H9 (cell line): ENCODE measurements around the gene IL13RA2. TPM values are rescaled to one million over a fixed set of nuclear protein-coding genes. Genes with fewer than 3 reads are reported as not detected.

Source experiments
- DNase-seq: peaks from one replicate; pipeline ENCODE4 v3.0.0-alpha.2; 2017
- H2AFZ ChIP-seq: one replicate; pipeline ENCODE4 v1.6.1; 2013; ENCODE audit warnings: mild to moderate bottlenecking, low read length, control low read depth, moderate library complexity
- H2AK5ac ChIP-seq: 2 replicates; pipeline ENCODE4 v1.6.1; 2013; ENCODE audit warnings: low read length, control low read depth, mixed read lengths; ENCODE audit not compliant: insufficient read length
- H2BK120ac ChIP-seq: one replicate; pipeline ENCODE4 v1.6.1; 2013; ENCODE audit warnings: low read depth, mild to moderate bottlenecking, low read length, control low read depth, inconsistent platforms; ENCODE audit not compliant: poor library complexity, severe bottlenecking
- H2BK12ac ChIP-seq: 2 replicates; pipeline ENCODE4 v1.6.1; 2013; ENCODE audit warnings: low read length, control low read depth, mixed read lengths, low read depth; ENCODE audit not compliant: insufficient read length
- H2BK15ac ChIP-seq: 2 replicates; pipeline ENCODE4 v1.6.1; 2013; ENCODE audit warnings: low read depth, low read length, control low read depth
- H2BK20ac ChIP-seq: one replicate; pipeline ENCODE4 v1.6.1; 2013; ENCODE audit warnings: low read depth, mild to moderate bottlenecking, low read length, control low read depth, inconsistent platforms; ENCODE audit not compliant: poor library complexity, severe bottlenecking
- H2BK5ac ChIP-seq: 2 replicates; pipeline ENCODE4 v1.6.1; 2013; ENCODE audit warnings: low read length, control low read depth, mixed read lengths; ENCODE audit not compliant: insufficient read length
- H3K14ac ChIP-seq: 2 replicates; pipeline ENCODE4 v1.6.1; 2013; ENCODE audit warnings: low read length, control low read depth; ENCODE audit not compliant: insufficient read depth
- H3K18ac ChIP-seq: 2 replicates; pipeline ENCODE4 v1.6.1; 2013; ENCODE audit warnings: low read depth, mild to moderate bottlenecking, mixed read lengths, low read length, control low read depth; ENCODE audit not compliant: insufficient read length
- H3K23ac ChIP-seq: 2 replicates; pipeline ENCODE4 v1.6.1; 2013; ENCODE audit warnings: low read length, control low read depth, mixed read lengths, low read depth; ENCODE audit not compliant: insufficient read length
- H3K23me2 ChIP-seq: 2 replicates; pipeline ENCODE4 v1.6.1; 2013; ENCODE audit warnings: low read depth, mild to moderate bottlenecking, mixed read lengths, low read length, control low read depth; ENCODE audit not compliant: insufficient read length, poor library complexity, severe bottlenecking
- H3K27ac ChIP-seq: 2 replicates; pipeline ENCODE4 v1.5.1; 2013; ENCODE audit warnings: low read length, control low read depth, mixed read lengths, low read depth; ENCODE audit not compliant: insufficient read length
- H3K27me3 ChIP-seq: 2 replicates; pipeline ENCODE4 v1.6.1; 2013; ENCODE audit warnings: low read length, control low read depth, inconsistent platforms; ENCODE audit not compliant: insufficient read depth
- H3K4ac ChIP-seq: 2 replicates; pipeline ENCODE4 v1.6.1; 2013; ENCODE audit warnings: low read depth, mild to moderate bottlenecking, control low read depth, inconsistent platforms, low read length, moderate library complexity
- H3K4me1 ChIP-seq: 2 replicates; pipeline ENCODE4 v1.6.1; 2013; ENCODE audit warnings: low read length, control low read depth, inconsistent platforms; ENCODE audit not compliant: insufficient read depth
- H3K4me2 ChIP-seq: 2 replicates; pipeline ENCODE4 v1.6.1; 2013; ENCODE audit warnings: low read length, control low read depth, mixed read lengths; ENCODE audit not compliant: insufficient read length, insufficient read depth
- H3K56ac ChIP-seq: 2 replicates; pipeline ENCODE4 v1.6.1; 2013; ENCODE audit warnings: low read depth, mild to moderate bottlenecking, mixed read lengths, low read length, control low read depth; ENCODE audit not compliant: insufficient read length
- H3K79me1 ChIP-seq: 2 replicates; pipeline ENCODE4 v1.6.1; 2013; ENCODE audit warnings: low read depth, mild to moderate bottlenecking, moderate library complexity, low read length, control low read depth, inconsistent platforms; ENCODE audit not compliant: insufficient read depth, poor library complexity, severe bottlenecking
- H3K79me2 ChIP-seq: 2 replicates; pipeline ENCODE4 v1.6.1; 2013; ENCODE audit warnings: low read length, control low read depth, inconsistent platforms; ENCODE audit not compliant: insufficient read depth
- H3K9ac ChIP-seq: 2 replicates; pipeline ENCODE4 v1.6.1; 2013; ENCODE audit warnings: low read length, control low read depth, mixed read lengths; ENCODE audit not compliant: insufficient read length; ENCODE audit errors: extremely low read depth
- H3K9me3 ChIP-seq: one replicate; pipeline ENCODE4 v1.6.1; 2013; ENCODE audit warnings: low read depth, low read length, inconsistent platforms; ENCODE audit not compliant: control insufficient read depth
- H3T11ph ChIP-seq: one replicate; pipeline ENCODE4 v1.6.1; 2013; ENCODE audit warnings: mild to moderate bottlenecking, low read length, control low read depth, inconsistent platforms
- H4K20me1 ChIP-seq: one replicate; pipeline ENCODE4 v1.6.1; 2013; ENCODE audit not compliant: control insufficient read depth, insufficient read length, insufficient read depth
- H4K5ac ChIP-seq: 2 replicates; pipeline ENCODE4 v1.6.1; 2013; ENCODE audit warnings: low read depth, mild to moderate bottlenecking, mixed read lengths, low read length, control low read depth; ENCODE audit not compliant: insufficient read length
- H4K8ac ChIP-seq: replicated peaks from 2 replicates; pipeline ENCODE4 v1.6.1; 2013; ENCODE audit warnings: low read length, control low read depth, mixed read lengths, low read depth; ENCODE audit not compliant: insufficient read length
- H4K91ac ChIP-seq: 2 replicates; pipeline ENCODE4 v1.6.1; 2013; ENCODE audit warnings: low read depth, mild to moderate bottlenecking, moderate library complexity, mixed read lengths, low read length, control low read depth; ENCODE audit not compliant: insufficient read length
- H3K27ac Mint-ChIP-seq, 3 experiments: 2 replicates in 2 of 3; 3 replicates in 1 of 3; pipeline ENCODE4 v1.8.0; 2020 to 2021; ENCODE audit warnings: mixed read lengths in 3 of 3, mild to moderate bottlenecking in 1 of 3, moderate library complexity in 1 of 3
- H3K27me3 Mint-ChIP-seq: 2 replicates; pipeline ENCODE4 v1.8.0; 2021; ENCODE audit warnings: low read depth, mild to moderate bottlenecking, moderate library complexity, mixed read lengths
- H3K36me3 Mint-ChIP-seq, 3 experiments: 2 replicates in 2 of 3; 3 replicates in 1 of 3; pipeline ENCODE4 v1.8.0; 2020 to 2021; ENCODE audit warnings: low read depth in 3 of 3, mixed read lengths in 3 of 3; ENCODE audit not compliant: insufficient read depth in 1 of 3
- H3K4me1 Mint-ChIP-seq, 2 experiments: 2 replicates each; pipeline ENCODE4 v1.8.0; 2020; ENCODE audit warnings: mixed read lengths in 2 of 2
- H3K4me3 Mint-ChIP-seq, 2 experiments: 2 replicates in 1 of 2; 3 replicates in 1 of 2; pipeline ENCODE4 v1.8.0; 2020 to 2021; ENCODE audit warnings: mild to moderate bottlenecking in 2 of 2, mixed read lengths in 2 of 2, moderate library complexity in 1 of 2
- H3K9me3 Mint-ChIP-seq, 2 experiments: 2 replicates in 1 of 2; 3 replicates in 1 of 2; pipeline ENCODE4 v1.8.0; 2020; ENCODE audit warnings: mild to moderate bottlenecking in 2 of 2, mixed read lengths in 2 of 2, moderate library complexity in 1 of 2
- CTCF ChIP-seq: fragments of 200-600 bp; sonication (generic); conservative IDR thresholded peaks from 3 replicates; pipeline ENCODE4 v1.8.0; 2021; ENCODE audit warnings: antibody characterized with exemption, mild to moderate bottlenecking
- WGBS: extraction: QIAGEN DNeasy Blood & Tissue Kit; methylation state at CpG from one replicate; pipeline ENCODE4 v1.1.7; 2013; ENCODE audit warnings: missing lambda C conversion rate, low lambda C conversion rate, mixed read lengths; ENCODE audit not compliant: insufficient read length; ENCODE audit errors: extremely low coverage; 5-methylcytosine and 5-hydroxymethylcytosine counted together
- total RNA-seq: library from RNA; stranded (reverse); gene quantifications from 2 replicates; pipeline ENCODE4 v1.2.1, GENCODE V29; 2021

The IL13RA2 gene
- total RNA-seq, 1 experiment from 2014 or later = not detected

- Histone ChIP-seq H3K9ac (peak overlapping the region; percentile 18), H3K79me1 (no peaks in the 10 kb centered on the region), H3K79me2 (no peaks in the 10 kb centered on the region), H2BK20ac (no peak overlapping the region), H3K4me2 (no peak overlapping the region), H2BK12ac (no peak overlapping the region), H2AFZ (no peak overlapping the region), H3K27me3 (no peaks in the 10 kb centered on the region), H3T11ph (no peak overlapping the region), H2BK15ac (no peak overlapping the region), H4K20me1 (no peaks in the 10 kb centered on the region), H3K23me2 (no peaks in the 10 kb centered on the region), H2BK120ac (no peak overlapping the region), H4K5ac (no peak overlapping the region), H4K91ac (no peak overlapping the region), H3K4me1 (no peaks in the 10 kb centered on the region), H3K23ac (no peak overlapping the region), H2BK5ac (no peak overlapping the region), H3K14ac (no peak overlapping the region), H3K56ac (no peak overlapping the region), H3K27ac (no peak overlapping the region), H4K8ac (no peak overlapping the region), H2AK5ac (no peak overlapping the region), H3K9me3 (no peaks in the 10 kb centered on the region), H3K18ac (no peak overlapping the region), H3K4ac (no peak overlapping the region)
- no peak overlapping the region for H3K27ac Mint-ChIP-seq
- no peaks in the 10 kb centered on the region for H3K36me3 Mint-ChIP-seq
- no peak for DNase-seq
- H3K9me3 Mint-ChIP-seq = no peaks in the 10 kb centered on the region
- H3K4me3 Mint-ChIP-seq = no peak overlapping the region
- no peak for TF ChIP-seq CTCF
- H3K4me1 Mint-ChIP-seq = no peaks in the 10 kb centered on the region
- peaks cover 5% of the 10 kb centered on the region for H3K27me3 Mint-ChIP-seq
- no CpG with 5 or more reads among the region's 2 CpGs for WGBS
Observed at GRCh38 chrX:115023139-115023538, 5.7 kb upstream of the IL13RA2 start.
